ENCODE results near the gene PIPOX.

Gene PIPOX

DNA sequence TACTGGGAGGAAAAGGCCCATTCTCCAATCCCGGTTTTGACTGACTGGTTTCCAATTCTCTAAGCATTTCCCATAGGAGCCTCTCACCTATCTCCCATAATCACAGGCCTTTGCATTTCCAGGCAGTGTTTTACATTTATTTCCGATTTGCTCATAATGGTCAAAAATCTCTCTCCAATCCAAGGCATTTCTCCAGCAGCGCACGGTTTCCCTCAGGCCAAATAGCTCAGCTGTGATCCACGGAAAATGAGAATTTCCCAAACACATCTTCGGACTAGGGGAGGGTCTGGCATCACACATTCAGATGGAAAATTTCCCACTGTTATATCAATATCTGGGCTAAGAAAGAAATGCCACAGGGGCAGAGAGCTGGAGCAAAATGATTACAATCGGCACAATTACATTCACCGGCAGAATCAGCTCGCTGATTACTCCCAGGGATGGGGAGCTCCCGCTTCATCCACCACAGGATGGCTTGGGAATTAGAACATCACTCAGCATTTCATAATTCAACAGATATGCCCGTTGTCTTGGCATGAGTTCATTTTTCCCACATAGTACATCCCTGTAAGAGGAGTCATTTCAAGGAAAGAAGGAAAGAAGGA is 6.7 kb downstream of the PIPOX start:
- no peak for DNase-seq

DNA sequence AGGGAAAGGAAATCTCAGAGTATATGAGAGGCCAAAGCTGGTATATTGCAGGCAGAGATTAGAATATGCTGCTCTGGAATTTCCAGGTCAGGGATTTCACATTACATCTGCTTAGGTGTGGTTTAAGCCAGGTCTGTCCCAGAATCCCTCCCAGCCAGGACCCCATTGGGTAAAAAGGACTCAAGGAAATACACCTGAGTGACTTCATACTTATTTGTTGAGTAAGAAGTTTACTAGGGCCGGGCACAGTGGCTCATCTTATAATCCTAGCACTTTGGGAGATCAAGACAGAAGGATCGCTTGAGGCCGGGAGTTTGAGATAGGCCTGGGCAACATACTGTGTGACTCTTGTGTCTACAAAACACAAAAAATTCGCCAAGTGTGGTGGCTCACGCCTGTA is 7.2 kb downstream of the PIPOX start:
- no peak for DNase-seq

GRCh38 chr17:29051194-29051593 is 8.3 kb downstream of the PIPOX start:
- DNase-seq = no peak

DNA sequence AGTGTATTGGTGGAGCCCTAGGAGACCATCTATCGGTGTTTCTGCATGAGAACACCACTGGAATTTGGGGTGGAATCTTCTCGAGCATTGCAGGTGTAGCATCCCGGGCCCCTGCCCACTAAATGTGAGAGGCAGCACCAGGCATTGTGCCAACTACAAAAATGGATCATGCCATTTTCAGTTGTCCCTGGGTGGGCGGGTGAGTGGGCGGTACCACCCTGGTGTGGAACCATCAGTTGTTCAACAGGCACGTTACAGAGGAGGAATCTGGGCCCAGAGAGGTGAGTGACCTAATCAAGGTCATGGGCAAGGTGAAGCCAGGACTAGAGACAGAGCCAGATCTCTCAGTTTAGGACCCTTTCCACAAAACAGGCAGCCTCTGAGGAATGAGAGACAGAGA is 8.8 kb downstream of the PIPOX start:
- DNase-seq = no peak

DNA sequence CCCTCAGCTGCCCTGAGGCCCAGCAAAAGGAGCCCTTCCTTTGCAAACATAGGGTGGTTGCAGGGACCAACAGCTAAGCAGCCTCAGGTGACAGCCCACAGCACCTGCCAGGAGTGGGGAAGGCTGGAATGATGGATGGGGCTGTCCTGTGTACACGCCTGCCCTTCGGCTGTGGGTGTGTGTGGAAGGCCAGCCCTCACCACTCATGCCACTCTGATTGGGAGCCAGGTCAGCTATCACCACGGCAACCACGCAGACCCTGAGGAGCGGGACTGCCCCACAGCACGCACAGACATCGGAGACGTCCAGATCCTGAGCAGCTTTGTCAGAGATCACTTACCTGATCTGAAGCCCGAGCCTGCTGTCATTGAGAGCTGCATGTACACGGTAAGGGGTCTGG is 11.9 kb downstream of the PIPOX start:
- DNase-seq = no peak

GRCh38 chr17:29057361-29057760 is 14.4 kb downstream of the PIPOX start:
- DNase-seq = no peak

GRCh38 chr17:29058391-29058790 is 15.4 kb downstream of the PIPOX start:
- DNase-seq = no peak

- DNase-seq = no peak
These were observed 16.3 kb downstream of the PIPOX start for GRCh38 chr17:29059281-29059680.

DNA sequence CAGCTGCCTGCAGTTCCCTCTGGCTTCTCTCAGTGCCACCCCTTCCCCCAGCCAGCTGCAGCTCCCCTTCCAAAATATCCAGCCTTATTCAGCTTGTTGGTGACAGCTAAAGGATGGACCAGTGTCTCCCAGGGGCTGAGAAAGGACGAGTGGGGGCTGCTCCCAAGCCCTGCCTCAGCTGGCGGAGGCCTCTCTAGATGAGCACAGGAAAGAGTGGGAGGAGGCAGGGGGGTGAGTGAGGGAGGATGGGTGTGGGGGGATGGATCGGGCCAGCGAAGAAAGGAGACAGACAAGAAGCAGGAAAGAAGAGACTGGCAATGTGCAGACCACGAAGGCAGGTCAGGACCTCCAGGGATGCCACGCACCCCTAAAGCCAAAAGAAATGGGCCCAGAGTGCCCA is 17.5 kb downstream of the PIPOX start:
- no peak for DNase-seq

GRCh38 chr17:29061036-29061435 is 18.1 kb downstream of the PIPOX start:
- no peak for DNase-seq

DNA sequence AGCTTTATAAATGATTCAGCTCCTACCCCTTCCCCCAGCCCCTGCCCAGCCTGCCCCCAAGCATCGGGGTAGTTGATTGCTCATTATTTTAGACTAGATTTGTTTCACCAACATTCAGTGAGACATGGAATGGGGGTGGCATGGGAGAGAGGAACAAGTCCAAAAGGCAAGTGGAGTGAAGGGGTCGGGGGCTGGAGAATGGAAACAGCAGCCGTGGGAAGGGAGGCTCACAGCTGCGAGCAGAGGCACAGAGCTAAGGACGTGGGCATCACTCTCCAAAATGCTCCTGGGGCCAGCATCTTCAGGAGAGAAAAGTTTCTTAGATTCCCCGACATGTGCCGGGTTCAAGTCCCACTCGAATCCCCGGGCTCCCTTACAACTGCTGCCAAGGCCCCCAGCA is 19.3 kb downstream of the PIPOX start:
- no peak for DNase-seq

GRCh38 chr17:29063992-29064391 is 21.1 kb downstream of the PIPOX start:
- no peak for DNase-seq

DNA sequence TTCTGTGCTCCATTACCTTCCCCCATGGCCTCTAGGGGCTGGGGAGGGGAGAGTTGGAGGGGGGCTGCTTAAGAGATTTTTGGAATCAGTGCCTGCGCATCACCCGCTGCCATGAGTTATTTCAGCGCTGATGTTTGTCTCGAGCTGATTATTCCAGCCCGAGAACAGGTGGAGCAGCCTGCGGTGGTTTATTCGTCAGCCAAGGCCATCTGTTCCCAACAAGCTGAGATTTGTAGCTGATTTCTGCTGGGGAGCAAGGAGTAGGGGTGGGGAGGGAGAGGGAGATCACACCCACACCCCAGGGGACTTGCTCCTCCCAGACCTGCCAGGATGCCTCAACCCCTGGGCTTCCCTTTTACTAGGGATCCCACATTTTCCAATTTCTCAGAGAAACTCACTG is 23.1 kb downstream of the PIPOX start:
- DNase-seq = no peak

DNA sequence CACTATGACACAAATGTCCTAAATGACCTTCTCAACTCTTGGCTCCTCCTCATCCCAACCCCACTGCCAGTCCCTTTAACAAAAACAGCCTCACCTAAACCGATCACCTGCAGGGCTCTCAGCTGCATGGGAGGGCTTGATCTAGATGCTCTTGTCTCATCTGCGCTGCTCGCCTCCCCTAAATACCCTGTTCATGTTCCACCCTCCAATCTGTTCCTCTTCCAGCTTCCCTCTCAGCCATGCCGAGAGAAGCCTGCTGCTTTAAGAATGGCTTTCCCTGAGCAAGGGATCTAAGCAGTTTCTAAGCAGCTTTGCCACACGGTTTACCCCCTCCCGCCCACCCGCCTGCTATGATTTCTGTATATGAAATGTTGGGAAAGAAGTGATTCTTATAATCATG is 23.7 kb downstream of the PIPOX start:
- DNase-seq = no peak

GRCh38 chr17:29068818-29069217 is 25.9 kb downstream of the PIPOX start:
- no peak for DNase-seq

DNA sequence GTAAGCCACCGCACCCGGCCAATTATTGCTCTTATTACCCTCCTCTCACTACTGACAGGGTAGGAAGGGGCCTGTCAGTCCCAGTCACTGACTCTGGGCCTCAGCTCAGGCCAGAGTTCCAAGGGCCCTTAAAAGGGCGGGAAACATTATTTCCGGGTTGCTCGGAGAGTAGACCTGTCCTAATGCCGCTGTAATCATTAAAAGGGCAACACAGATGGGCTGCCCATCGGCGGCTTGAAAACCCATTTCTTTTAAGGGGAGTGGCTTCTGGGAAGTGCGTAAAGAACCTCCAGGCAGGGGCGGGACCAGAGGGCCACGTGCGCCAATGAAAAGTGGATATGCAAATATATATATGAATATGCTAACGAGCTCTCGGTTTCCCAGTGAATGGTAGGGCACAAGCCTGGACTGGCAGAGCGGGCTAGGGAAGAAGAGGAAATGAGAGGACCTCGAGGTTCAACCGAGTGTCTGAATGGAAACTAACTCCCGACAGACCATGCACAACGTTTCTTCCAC is 26.6 kb downstream of the PIPOX start:
- no peak for DNase-seq

DNA sequence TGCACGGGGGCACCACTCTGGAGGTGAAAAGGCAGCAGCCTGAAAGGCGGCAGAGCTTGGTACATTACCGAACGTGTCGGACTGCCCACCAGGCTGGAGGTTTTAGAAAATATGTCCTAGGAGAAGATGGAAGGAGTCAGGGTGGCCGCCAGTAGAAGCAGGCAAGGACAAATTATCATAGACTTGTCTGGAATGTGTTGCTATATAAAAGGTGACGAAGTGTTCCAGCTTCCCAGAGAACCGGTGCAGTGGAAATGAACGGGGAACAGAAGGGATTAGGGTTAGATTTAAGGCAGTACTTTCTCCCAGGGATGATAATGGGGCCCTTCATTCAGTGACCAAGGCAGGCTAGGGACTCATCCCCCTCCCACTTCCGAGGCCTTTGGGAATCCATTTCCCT is 27.4 kb downstream of the PIPOX start:
- no peak for DNase-seq

DNA sequence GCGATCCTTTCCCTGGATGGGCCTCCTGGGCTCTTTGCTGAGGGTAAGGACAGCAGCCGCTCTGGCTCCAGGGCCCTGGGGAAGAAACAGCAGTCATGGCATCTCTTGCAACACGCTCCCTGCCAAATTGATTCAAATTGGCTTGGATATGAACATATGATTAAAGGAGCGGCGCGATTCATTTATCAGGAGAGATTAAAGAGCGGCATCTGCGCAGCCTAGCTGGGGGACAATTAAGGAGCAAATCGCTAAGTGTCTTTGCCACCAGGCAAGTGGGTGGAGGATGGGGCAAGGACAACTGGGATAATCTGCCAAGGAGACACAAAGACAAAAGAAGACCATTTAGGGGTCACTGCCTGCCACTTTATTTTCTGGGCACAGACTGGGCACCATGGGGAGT is 27.8 kb downstream of the PIPOX start:
- no peak for DNase-seq

DNA sequence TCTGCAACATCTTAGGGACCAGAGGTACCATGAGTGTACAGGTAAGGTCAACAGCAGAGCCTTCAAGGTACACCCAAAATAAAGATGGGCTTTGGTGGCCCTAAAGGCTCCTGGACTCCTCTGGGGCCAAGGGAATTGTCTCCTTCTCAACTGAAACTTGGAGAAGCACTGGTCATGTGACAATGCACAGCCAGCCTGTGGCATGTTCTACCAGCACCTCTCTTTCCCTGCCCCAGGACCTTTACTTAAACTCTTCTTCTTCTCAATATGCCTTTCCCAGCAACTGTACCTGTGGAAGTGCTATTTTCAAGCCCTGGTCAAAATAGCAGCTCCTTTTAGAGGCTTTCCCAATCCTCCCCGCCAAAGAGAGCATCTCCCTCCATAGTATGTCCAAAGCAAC is 28.4 kb downstream of the PIPOX start:
- DNase-seq = no peak

- no peak for DNase-seq
These were observed 30.1 kb downstream of the PIPOX start for GRCh38 chr17:29073045-29073444.

- no peak for DNase-seq
These were observed 30.6 kb downstream of the PIPOX start for GRCh38 chr17:29073520-29073919.

DNA sequence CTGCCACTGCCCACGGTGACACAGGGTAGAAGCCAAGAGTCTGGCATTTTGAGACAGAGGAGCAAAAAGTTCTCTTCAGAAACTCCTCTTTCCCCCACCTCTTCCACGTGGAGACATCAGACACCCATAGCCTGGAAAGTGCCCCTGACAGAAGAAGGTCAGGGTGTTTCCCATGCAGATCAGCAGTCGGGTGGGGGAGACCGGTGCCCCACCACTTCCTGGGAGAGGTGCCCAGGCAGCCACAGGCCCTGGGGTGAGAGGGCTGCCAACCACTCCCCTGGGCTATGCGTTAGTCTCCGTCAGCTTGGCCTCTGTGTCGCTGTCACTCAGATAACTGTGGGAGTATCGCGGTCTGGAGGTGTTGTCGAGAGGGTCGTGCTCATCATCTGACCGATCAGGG is 31.5 kb downstream of the PIPOX start:
- no peak for DNase-seq

DNA sequence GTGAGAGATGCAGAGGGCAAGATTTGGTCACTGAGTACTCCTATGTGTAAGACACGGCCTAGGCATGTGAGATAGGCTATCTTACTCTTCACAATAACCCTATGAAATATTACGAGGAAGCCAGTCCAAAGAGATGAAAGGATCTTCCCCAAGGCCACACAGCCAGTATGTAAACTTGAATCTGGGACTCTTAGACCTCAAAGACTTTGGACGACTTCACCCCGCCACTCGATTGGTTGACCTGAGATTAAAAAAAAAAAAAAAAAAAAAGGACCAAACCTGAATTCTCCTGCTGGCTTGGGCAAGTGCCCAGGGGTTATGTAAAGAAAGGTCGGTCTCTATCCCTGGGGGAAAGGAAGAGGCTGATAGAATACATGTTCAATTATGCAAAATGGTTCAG is 33.1 kb downstream of the PIPOX start:
- DNase-seq = no peak

DNA sequence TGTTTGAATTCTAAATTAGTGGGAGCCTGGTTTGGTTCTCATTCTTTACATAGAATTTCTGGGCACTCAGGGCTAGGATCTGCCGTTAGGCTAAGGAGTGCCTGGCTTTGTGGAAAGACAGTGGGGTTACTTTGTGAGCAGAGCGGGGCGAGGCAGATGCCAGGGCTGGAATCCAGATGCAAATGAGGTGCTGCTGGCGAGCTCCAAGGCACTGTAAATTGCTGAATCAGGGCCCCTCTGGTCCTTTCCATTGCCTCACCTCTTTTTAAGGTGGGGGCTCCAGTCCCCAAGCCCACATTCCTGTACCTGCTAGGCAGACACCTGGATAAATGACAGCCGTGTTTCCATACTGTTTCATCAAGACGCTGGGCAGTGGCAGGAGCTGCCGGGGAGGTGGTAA is 33.8 kb downstream of the PIPOX start:
- DNase-seq = no peak

- no peak for DNase-seq
These were observed 34.4 kb downstream of the PIPOX start for GRCh38 chr17:29077320-29077719.
